GM19397 (cell line): ENCODE measurements around the gene PPIE.

Experiments used
- ATAC-seq: cut with Tn5 transposase; IDR thresholded peaks from one replicate; pipeline ENCODE4 v1.9.1; 2021; ENCODE audit warnings: mild to moderate bottlenecking, moderate library complexity; ENCODE audit not compliant: unreplicated experiment

The PPIE gene

GRCh38 chr1:39800471-39800835 lies 61.8 kb downstream of the PPIE start:
- ATAC-seq = no peak

DNA sequence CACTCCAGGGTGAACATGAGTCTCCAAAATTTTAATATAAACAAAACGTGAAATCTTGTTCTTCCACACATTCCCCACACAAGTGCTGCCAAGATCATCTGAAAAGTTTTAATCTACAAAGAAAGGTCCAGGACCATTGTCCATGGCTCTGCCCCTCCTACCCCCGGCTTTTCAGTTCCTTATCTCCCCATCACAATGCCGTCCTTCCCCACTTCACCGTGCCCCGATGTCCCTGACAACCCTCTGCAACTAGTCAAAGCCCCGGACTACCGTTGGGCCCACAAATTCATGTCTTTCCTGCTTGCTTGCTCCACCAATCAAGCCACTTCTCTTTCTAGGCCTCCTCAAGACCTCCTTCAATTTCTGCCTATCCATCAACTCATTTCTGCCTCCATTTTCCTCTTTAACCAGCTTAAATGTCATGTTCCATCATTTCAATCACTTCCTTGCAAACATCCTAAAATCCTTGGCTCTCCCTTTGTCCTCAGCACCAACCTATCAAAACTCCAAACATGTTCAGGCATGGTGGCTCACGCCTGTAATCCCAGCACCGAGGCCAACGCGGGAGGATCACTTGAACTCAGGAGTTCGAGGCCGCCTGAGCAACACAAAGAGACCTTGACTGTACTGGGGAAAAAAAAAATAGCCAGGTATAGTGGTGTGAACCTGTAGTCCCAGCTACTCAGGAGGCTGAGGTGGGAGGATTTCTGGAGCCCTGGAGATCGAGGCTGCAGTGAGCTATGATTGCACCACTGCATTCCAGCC lies 64.0 kb downstream of the PPIE start:
- ATAC-seq = no peak

GRCh38 chr1:39805385-39805784 lies 66.7 kb downstream of the PPIE start:
- no peak for ATAC-seq

GRCh38 chr1:39808784-39809517 lies 70.3 kb downstream of the PPIE start:
- no peak for ATAC-seq

GRCh38 chr1:39812913-39813312 lies 74.2 kb downstream of the PPIE start:
- ATAC-seq = no peak
